Measurements from ENCODE around the gene TMEM17. TPM values are rescaled to one million over a fixed set of nuclear protein-coding genes. Genes with fewer than 3 reads are reported as not detected.
"Not testable (repeated sequence)": the region's sequence is repeated elsewhere in the genome, so short reads cannot be mapped to it uniquely, and the experiment has no call there.

Gene TMEM17
- total RNA-seq, 1 donor from 2014 or later, result 1.7 TPM

DNA sequence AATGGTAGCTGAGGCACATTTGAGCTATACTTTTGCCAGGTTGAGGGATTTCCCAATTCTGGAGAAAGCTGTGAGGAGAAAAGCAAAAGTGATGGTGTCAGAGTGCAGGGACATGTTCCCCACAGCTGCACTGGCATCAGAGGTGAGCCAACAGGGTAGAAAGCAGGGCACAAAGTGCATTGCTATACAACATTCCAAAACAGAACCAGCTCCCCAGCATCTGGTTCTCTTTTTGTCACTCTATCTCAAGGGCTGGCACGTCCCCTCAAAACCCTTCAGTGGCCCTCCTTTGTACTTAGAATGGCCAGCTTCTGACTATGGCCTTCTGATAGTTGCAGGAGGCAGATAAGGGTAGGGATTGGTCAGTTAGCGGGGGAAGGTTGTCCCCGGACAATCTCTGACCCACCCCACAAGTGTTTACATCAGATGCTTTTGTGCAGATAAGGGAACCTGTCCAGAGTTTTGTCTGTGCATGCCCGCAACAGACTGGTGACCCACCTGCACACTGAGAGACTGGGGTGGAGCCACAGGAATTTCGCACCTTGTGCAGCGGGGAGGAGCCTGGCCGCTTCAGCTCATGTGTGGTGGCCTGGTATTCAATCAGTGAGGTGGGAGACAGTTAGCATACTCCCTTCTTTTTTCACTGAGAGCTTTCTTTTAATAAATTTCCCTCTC is 31.0 kb upstream of the TMEM17 start:
- no peak overlapping the region for H3K4me3 Mint-ChIP-seq (ENCODE audit: unreplicated experiment)
- peaks cover 10% of the 10 kb centered on the region for H3K9me3 Mint-ChIP-seq (ENCODE audit: unreplicated experiment)
- no peak for TF ChIP-seq CTCF (IDR thresholded peaks at IDR 0.05; ENCODE audit: unreplicated experiment)
- H3K27me3 Mint-ChIP-seq (ENCODE audit: unreplicated experiment), result peaks cover 4% of the 10 kb centered on the region
- H3K36me3 Mint-ChIP-seq (ENCODE audit: low read depth, unreplicated experiment), result peaks cover 8% of the 10 kb centered on the region
- H3K27ac Mint-ChIP-seq (ENCODE audit: unreplicated experiment), result no peak overlapping the region
- peaks cover 11% of the 10 kb centered on the region for H3K4me1 Mint-ChIP-seq (ENCODE audit: unreplicated experiment)
- no peak for DNase-seq (ENCODE audit: low spot score)

DNA sequence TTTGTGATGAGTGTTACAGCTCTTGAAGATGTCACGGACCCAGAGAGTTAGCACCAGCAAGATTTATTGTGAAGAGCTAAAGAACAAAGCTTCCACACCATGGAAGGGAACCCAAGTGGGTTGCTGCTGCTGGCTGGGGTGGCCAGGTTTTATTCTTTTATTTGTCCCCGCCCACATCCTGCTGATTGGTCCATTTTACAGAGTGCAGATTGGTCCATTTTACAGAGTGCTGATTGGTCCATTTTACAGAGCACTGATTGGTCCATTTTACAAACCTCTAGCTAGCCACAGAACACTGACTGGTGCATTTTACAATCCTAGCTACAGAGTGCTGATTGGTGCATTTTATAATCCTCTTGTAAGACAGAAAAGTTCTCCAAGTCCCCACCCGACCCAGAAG is 29.5 kb upstream of the TMEM17 start:
- not testable (repeated sequence) for H3K4me3 Mint-ChIP-seq (ENCODE audit: unreplicated experiment); H3K27ac Mint-ChIP-seq (ENCODE audit: unreplicated experiment); H3K4me1 Mint-ChIP-seq (ENCODE audit: unreplicated experiment); H3K27me3 Mint-ChIP-seq (ENCODE audit: unreplicated experiment); DNase-seq (ENCODE audit: low spot score)
- Mint-ChIP-seq H3K36me3 (ENCODE audit: low read depth, unreplicated experiment) (peaks cover 11% of the 10 kb centered on the region), H3K9me3 (ENCODE audit: unreplicated experiment) (peaks cover 10% of the 10 kb centered on the region)

DNA sequence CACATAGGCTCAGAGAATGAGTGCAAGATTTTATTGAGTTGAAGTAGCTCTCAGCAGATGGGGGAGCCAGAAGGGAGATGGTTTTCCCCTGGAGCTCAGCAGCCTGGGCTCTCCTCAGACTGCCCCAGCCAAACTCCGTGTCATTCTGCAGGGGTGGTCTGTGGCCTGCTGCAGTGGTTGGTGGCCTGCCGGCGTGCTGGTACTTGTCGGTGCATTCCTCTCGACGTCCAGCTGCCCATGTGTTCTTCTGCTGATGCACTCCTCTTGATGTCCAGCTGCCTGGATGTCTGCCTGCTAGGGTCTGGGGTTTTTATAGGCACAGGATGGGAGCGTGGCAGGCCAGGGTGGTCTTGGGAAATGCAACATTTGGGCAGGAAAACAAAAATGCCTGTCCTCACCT is 25.6 kb upstream of the TMEM17 start:
- no peak overlapping the region for H3K4me3 Mint-ChIP-seq (ENCODE audit: unreplicated experiment)
- H3K27ac Mint-ChIP-seq (ENCODE audit: unreplicated experiment), result no peak overlapping the region
- peaks cover 11% of the 10 kb centered on the region for H3K36me3 Mint-ChIP-seq (ENCODE audit: low read depth, unreplicated experiment)
- no peak for TF ChIP-seq CTCF (IDR thresholded peaks at IDR 0.05; ENCODE audit: unreplicated experiment)
- peaks cover 2% of the 10 kb centered on the region for H3K27me3 Mint-ChIP-seq (ENCODE audit: unreplicated experiment)
- no peak for DNase-seq (ENCODE audit: low spot score)
- H3K4me1 Mint-ChIP-seq (ENCODE audit: unreplicated experiment), result peaks cover 4% of the 10 kb centered on the region
- peaks cover 10% of the 10 kb centered on the region for H3K9me3 Mint-ChIP-seq (ENCODE audit: unreplicated experiment)

GRCh38 chr2:62529758-62530157 is 23.8 kb upstream of the TMEM17 start:
- Mint-ChIP-seq H3K9me3 (ENCODE audit: unreplicated experiment) (peaks cover 6% of the 10 kb centered on the region), H3K27ac (ENCODE audit: unreplicated experiment) (no peak overlapping the region), H3K36me3 (ENCODE audit: low read depth, unreplicated experiment) (peaks cover 7% of the 10 kb centered on the region), H3K27me3 (ENCODE audit: unreplicated experiment) (peaks cover 2% of the 10 kb centered on the region), H3K4me3 (ENCODE audit: unreplicated experiment) (no peak overlapping the region), H3K4me1 (ENCODE audit: unreplicated experiment) (peaks cover 4% of the 10 kb centered on the region)
- no peak for DNase-seq (ENCODE audit: low spot score)
- TF ChIP-seq CTCF (IDR thresholded peaks at IDR 0.05; ENCODE audit: unreplicated experiment), result no peak

GRCh38 chr2:62527478-62528210 is 21.6 kb upstream of the TMEM17 start:
- TF ChIP-seq CTCF (IDR thresholded peaks at IDR 0.05; ENCODE audit: unreplicated experiment), result no peak
- H3K27ac Mint-ChIP-seq (ENCODE audit: unreplicated experiment), result no peak overlapping the region
- no peak for DNase-seq (ENCODE audit: low spot score)
- H3K4me3 Mint-ChIP-seq (ENCODE audit: unreplicated experiment), result no peak overlapping the region
- peaks cover 3% of the 10 kb centered on the region for H3K36me3 Mint-ChIP-seq (ENCODE audit: low read depth, unreplicated experiment)
- H3K9me3 Mint-ChIP-seq (ENCODE audit: unreplicated experiment), result no peaks in the 10 kb centered on the region
- H3K27me3 Mint-ChIP-seq (ENCODE audit: unreplicated experiment), result peaks cover 2% of the 10 kb centered on the region
- peaks cover 4% of the 10 kb centered on the region for H3K4me1 Mint-ChIP-seq (ENCODE audit: unreplicated experiment)

Measured in endothelial cell (in vitro differentiated cells).